Measurements from ENCODE around the gene LMOD2.
A peak's percentile ranks its signal among the peaks of the same experiment; 100 is the strongest.

LMOD2 gene

DNA sequence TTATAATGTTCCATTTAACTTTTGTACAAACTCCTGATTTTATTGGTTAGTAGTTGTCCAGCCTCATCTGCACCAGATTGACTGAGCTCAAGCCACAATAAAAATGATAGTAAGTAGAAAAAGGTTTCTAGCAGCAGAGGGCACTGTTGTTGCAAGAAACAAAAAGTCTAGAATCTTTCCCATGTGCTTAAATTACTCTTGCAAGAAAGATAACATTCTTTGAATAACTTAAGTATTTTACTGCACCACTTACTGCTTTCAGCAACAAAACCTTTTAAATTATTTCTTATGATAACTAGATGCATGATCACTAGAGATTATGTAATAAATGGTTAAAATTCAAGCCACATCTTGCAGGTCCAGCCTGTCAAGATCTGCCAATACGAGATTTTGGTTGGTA, 27.0 kb downstream of the LMOD2 start:
- POLR2A ChIA-PET = interaction anchor here (1.0 kb wide), 1 partner anchor 66 kb away, joined by 4 read pairs; the partner anchor contains the start of gene WASL

GRCh38 chr7:123687161-123687560, 31.5 kb downstream of the LMOD2 start:
- no peak for DNase-seq (ENCODE audit: extremely low spot score)
- CTCF ChIA-PET = interaction anchor here (0.7 kb wide), 1 partner anchor 14 kb away, joined by 3 read pairs; no protein-coding TSS in a partner anchor
- no peak for TF ChIP-seq FOXA1 (IDR thresholded peaks at IDR 0.05)
- no peak for TF ChIP-seq SUZ12 (IDR thresholded peaks at IDR 0.05)
- no peak for TF ChIP-seq ARNT (IDR thresholded peaks at IDR 0.05)
- no peak for TF ChIP-seq ELF4 (IDR thresholded peaks at IDR 0.05)
- TF ChIP-seq NFRKB (IDR thresholded peaks at IDR 0.05) = no peak
- TF ChIP-seq PKNOX1 (IDR thresholded peaks at IDR 0.05) = no peak
- no peak for TF ChIP-seq LEF1 (IDR thresholded peaks at IDR 0.05; ENCODE audit: borderline replicate concordance)
- no peak for TF ChIP-seq HDGF (IDR thresholded peaks at IDR 0.05; ENCODE audit: borderline replicate concordance)
- TF ChIP-seq FOXM1 (IDR thresholded peaks at IDR 0.05; ENCODE audit: borderline replicate concordance) = no peak
- no peak for TF ChIP-seq CTBP1 (IDR thresholded peaks at IDR 0.05; ENCODE audit: borderline replicate concordance)
- TF ChIP-seq L3MBTL2 (conservative IDR thresholded peaks at IDR 0.05) = no peak
- no peak for TF ChIP-seq BHLHE40 (IDR thresholded peaks at IDR 0.05; ENCODE audit: borderline replicate concordance)
- no peak for TF ChIP-seq TARDBP (IDR thresholded peaks at IDR 0.05)
- TF ChIP-seq ZNF384 (IDR thresholded peaks at IDR 0.05) = no peak
- TF ChIP-seq SP1 (IDR thresholded peaks at IDR 0.05) = no peak
- TF ChIP-seq FOXK2 (IDR thresholded peaks at IDR 0.05) = no peak
- POLR2A ChIA-PET = no interaction called here

More for the DNA sequence above, 27.0 kb downstream of the LMOD2 start:
- no peak for TF ChIP-seq SUZ12 (IDR thresholded peaks at IDR 0.05)
- TF ChIP-seq NFRKB (IDR thresholded peaks at IDR 0.05) = no peak
- no peak for TF ChIP-seq FOXA1 (IDR thresholded peaks at IDR 0.05)
- TF ChIP-seq ARNT (IDR thresholded peaks at IDR 0.05) = no peak
- TF ChIP-seq FOXM1 (IDR thresholded peaks at IDR 0.05; ENCODE audit: borderline replicate concordance) = no peak
- TF ChIP-seq ZNF384 (IDR thresholded peaks at IDR 0.05) = no peak
- no peak for TF ChIP-seq TARDBP (IDR thresholded peaks at IDR 0.05)
- TF ChIP-seq FOXK2 (IDR thresholded peaks at IDR 0.05) = no peak
- TF ChIP-seq CTBP1 (IDR thresholded peaks at IDR 0.05; ENCODE audit: borderline replicate concordance) = no peak
- CTCF ChIA-PET = interaction anchor here (0.7 to 1.5 kb wide), 6 partner anchors 8 to 182 kb away, joined by 3 to 7 read pairs (median 3); no protein-coding TSS in a partner anchor
- DNase-seq (ENCODE audit: extremely low spot score) = peak; percentile 26

DNA sequence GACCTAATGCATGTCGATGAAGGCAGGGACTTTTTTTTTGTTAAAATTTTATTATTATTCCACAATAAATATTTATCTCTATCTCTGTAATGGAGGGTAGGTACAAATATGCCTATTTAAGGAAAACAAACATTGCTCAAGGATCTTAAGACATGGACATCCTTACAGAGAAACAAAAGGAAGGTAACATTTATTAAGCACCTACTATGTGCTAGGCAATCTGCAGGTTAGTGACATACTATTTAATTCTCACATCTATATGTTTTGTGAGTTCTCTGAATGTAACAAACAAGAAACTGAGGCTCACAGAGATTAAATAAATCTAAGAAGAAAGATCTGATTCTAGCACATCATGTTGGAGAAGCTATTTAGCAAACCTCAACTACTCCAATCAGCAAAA, 32.1 kb downstream of the LMOD2 start:
- ChIA-PET POLR2A (no interaction called here), CTCF (no interaction called here)
- DNase-seq (ENCODE audit: extremely low spot score) = no peak
- no peak for TF ChIP-seq SUZ12 (IDR thresholded peaks at IDR 0.05)
- TF ChIP-seq BHLHE40 (IDR thresholded peaks at IDR 0.05; ENCODE audit: borderline replicate concordance) = no peak
- TF ChIP-seq FOXK2 (IDR thresholded peaks at IDR 0.05) = no peak
- no peak for TF ChIP-seq ARNT (IDR thresholded peaks at IDR 0.05)
- TF ChIP-seq TARDBP (IDR thresholded peaks at IDR 0.05) = no peak
- TF ChIP-seq FOXA1 (IDR thresholded peaks at IDR 0.05) = no peak
- no peak for TF ChIP-seq ZNF384 (IDR thresholded peaks at IDR 0.05)
- TF ChIP-seq CTBP1 (IDR thresholded peaks at IDR 0.05; ENCODE audit: borderline replicate concordance) = no peak
- no peak for TF ChIP-seq PKNOX1 (IDR thresholded peaks at IDR 0.05)
- no peak for TF ChIP-seq LEF1 (IDR thresholded peaks at IDR 0.05; ENCODE audit: borderline replicate concordance)
- TF ChIP-seq ELF4 (IDR thresholded peaks at IDR 0.05) = no peak
- no peak for TF ChIP-seq HDGF (IDR thresholded peaks at IDR 0.05; ENCODE audit: borderline replicate concordance)
- no peak for TF ChIP-seq NFRKB (IDR thresholded peaks at IDR 0.05)

DNA sequence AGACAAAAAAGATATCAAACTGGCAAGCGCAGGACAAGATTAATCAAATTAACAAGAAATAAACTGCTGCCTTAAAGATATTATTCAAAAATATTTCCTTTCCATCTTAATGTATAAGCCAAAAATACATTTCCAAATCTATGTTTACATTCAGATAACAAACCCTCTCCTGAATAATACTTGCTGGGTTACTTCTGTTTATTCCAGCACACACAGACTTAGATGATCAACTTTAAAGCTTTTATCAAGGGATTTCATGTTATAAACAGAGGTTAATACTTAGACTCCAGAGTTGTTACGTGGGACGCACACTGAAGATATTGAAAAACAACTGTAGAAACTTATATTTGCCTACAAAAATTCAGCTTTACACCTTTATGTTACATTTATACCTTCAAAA, 33.6 kb downstream of the LMOD2 start:
- TF ChIP-seq CTBP1 (IDR thresholded peaks at IDR 0.05; ENCODE audit: borderline replicate concordance) (no peak), BHLHE40 (IDR thresholded peaks at IDR 0.05; ENCODE audit: borderline replicate concordance) (no peak), TARDBP (IDR thresholded peaks at IDR 0.05) (no peak), ZNF384 (IDR thresholded peaks at IDR 0.05) (no peak), FOXM1 (IDR thresholded peaks at IDR 0.05; ENCODE audit: borderline replicate concordance) (no peak), L3MBTL2 (conservative IDR thresholded peaks at IDR 0.05) (no peak), FOXK2 (IDR thresholded peaks at IDR 0.05) (no peak), LEF1 (IDR thresholded peaks at IDR 0.05; ENCODE audit: borderline replicate concordance) (no peak), PKNOX1 (IDR thresholded peaks at IDR 0.05) (no peak), NFRKB (IDR thresholded peaks at IDR 0.05) (no peak), SP1 (IDR thresholded peaks at IDR 0.05) (no peak), ARNT (IDR thresholded peaks at IDR 0.05) (no peak), ELF4 (IDR thresholded peaks at IDR 0.05) (no peak), SUZ12 (IDR thresholded peaks at IDR 0.05) (no peak), FOXA1 (IDR thresholded peaks at IDR 0.05) (no peak), HDGF (IDR thresholded peaks at IDR 0.05; ENCODE audit: borderline replicate concordance) (no peak)
- ChIA-PET CTCF (interaction anchor here (0.7 kb wide), 1 partner anchor 52 kb away, joined by 3 read pairs; no protein-coding TSS in a partner anchor), POLR2A (no interaction called here)
- no peak for DNase-seq (ENCODE audit: extremely low spot score)

GRCh38 chr7:123690550-123690949, 34.9 kb downstream of the LMOD2 start:
- TF ChIP-seq ZNF384 (IDR thresholded peaks at IDR 0.05) (no peak), BHLHE40 (IDR thresholded peaks at IDR 0.05; ENCODE audit: borderline replicate concordance) (no peak), CTBP1 (IDR thresholded peaks at IDR 0.05; ENCODE audit: borderline replicate concordance) (no peak), NFRKB (IDR thresholded peaks at IDR 0.05) (no peak), LEF1 (IDR thresholded peaks at IDR 0.05; ENCODE audit: borderline replicate concordance) (no peak), FOXM1 (IDR thresholded peaks at IDR 0.05; ENCODE audit: borderline replicate concordance) (no peak), SP1 (IDR thresholded peaks at IDR 0.05) (no peak), FOXA1 (IDR thresholded peaks at IDR 0.05) (no peak), ELF4 (IDR thresholded peaks at IDR 0.05) (no peak)
- no peak for DNase-seq (ENCODE audit: extremely low spot score)
- ChIA-PET POLR2A (no interaction called here), CTCF (interaction anchor here (0.6 to 1.6 kb wide), 2 partner anchors 11 to 26 kb away, joined by 3 to 6 read pairs; no protein-coding TSS in a partner anchor)

DNA sequence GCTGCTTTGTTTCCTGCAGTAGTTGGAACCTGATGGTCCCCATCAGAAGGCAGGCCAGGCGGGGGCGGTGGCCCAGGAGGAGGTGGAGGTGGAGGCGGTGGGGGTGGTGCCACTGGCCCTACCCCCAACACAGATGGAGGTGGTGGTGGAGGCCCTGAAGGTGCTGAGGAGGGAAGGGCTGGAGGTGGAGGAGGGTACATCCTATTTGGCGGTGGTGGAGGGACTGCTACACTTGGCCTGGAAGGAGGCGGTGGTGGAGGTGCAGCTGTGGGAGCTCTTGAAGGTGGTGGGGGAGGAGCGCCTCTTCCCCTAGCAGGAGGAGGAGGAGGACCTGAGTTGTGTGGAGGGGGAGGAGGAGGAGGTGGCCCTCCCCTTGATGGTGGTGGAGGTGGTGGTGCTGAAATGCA, 36.8 kb downstream of the LMOD2 start:
- DNase-seq (ENCODE audit: extremely low spot score) = no peak
- TF ChIP-seq HDGF (IDR thresholded peaks at IDR 0.05; ENCODE audit: borderline replicate concordance) (no peak), ZNF384 (IDR thresholded peaks at IDR 0.05) (no peak), BHLHE40 (IDR thresholded peaks at IDR 0.05; ENCODE audit: borderline replicate concordance) (no peak), FOXM1 (IDR thresholded peaks at IDR 0.05; ENCODE audit: borderline replicate concordance) (no peak), ELF4 (IDR thresholded peaks at IDR 0.05) (no peak)
- ChIA-PET POLR2A (no interaction called here), CTCF (no interaction called here)
